Neural progenitor cell (in vitro differentiated cells): ENCODE measurements around the gene HPGDS. TPM values are rescaled to one million over a fixed set of nuclear protein-coding genes. Genes with fewer than 3 reads are reported as not detected.

Source experiments
- DNase-seq: peaks from one replicate; pipeline ENCODE4 v3.0.0-alpha.2; 2016; ENCODE audit warnings: low spot score
- H2AFZ ChIP-seq: fragments of 200-600 bp; sonication (generic); replicated peaks from 2 replicates; pipeline ENCODE4 v1.6.1; 2016; ENCODE audit warnings: antibody characterized with exemption
- H3F3A ChIP-seq: fragments of 200-600 bp; sonication (generic); 2 replicates; pipeline ENCODE4 v1.6.1; 2016; ENCODE audit warnings: antibody characterized with exemption, low read depth
- H3K27ac ChIP-seq: fragments of 200-600 bp; sonication (generic); 2 replicates; pipeline ENCODE4 v1.5.1; 2016; ENCODE audit warnings: mild to moderate bottlenecking
- H3K27me3 ChIP-seq: fragments of 200-600 bp; sonication (generic); 2 replicates; pipeline ENCODE4 v1.6.1; 2016; ENCODE audit warnings: mild to moderate bottlenecking, moderate library complexity
- H3K36me3 ChIP-seq: fragments of 200-600 bp; sonication (generic); 2 replicates; pipeline ENCODE4 v1.5.1; 2016
- H3K4me1 ChIP-seq: fragments of 200-600 bp; sonication (generic); 2 replicates; pipeline ENCODE4 v1.6.1; 2016; ENCODE audit warnings: mixed run types
- H3K4me2 ChIP-seq: fragments of 200-600 bp; sonication (generic); 2 replicates; pipeline ENCODE4 v1.6.1; 2016
- H3K4me3 ChIP-seq: fragments of 200-600 bp; sonication (generic); 2 replicates; pipeline ENCODE4 v1.5.1; 2016
- H3K79me2 ChIP-seq: fragments of 200-600 bp; sonication (generic); 2 replicates; pipeline ENCODE4 v1.6.1; 2016; ENCODE audit warnings: low read depth
- H3K9ac ChIP-seq: fragments of 200-600 bp; sonication (generic); 2 replicates; pipeline ENCODE4 v1.6.1; 2016
- H3K9me3 ChIP-seq: fragments of 200-600 bp; sonication (generic); 2 replicates; pipeline ENCODE4 v1.5.1; 2016; ENCODE audit warnings: low read depth
- H4K20me1 ChIP-seq: fragments of 200-600 bp; sonication (generic); 2 replicates; pipeline ENCODE4 v1.6.1; 2016; ENCODE audit warnings: low read depth
- H3K27ac Mint-ChIP-seq: 3 replicates; pipeline ENCODE4 v1.8.0; 2021; ENCODE audit warnings: mixed read lengths
- H3K27me3 Mint-ChIP-seq: 2 replicates; pipeline ENCODE4 v1.8.0; 2022; ENCODE audit warnings: low read depth, mild to moderate bottlenecking, inconsistent platforms, moderate library complexity, mixed read lengths; ENCODE audit not compliant: insufficient read depth
- H3K36me3 Mint-ChIP-seq: 3 replicates; pipeline ENCODE4 v1.8.0; 2021; ENCODE audit warnings: mixed read lengths
- H3K4me1 Mint-ChIP-seq: 3 replicates; pipeline ENCODE4 v1.8.0; 2021; ENCODE audit warnings: mixed read lengths
- H3K4me3 Mint-ChIP-seq: 3 replicates; pipeline ENCODE4 v1.8.0; 2021; ENCODE audit warnings: mild to moderate bottlenecking, moderate library complexity, mixed read lengths
- H3K9me3 Mint-ChIP-seq: 3 replicates; pipeline ENCODE4 v1.8.0; 2020; ENCODE audit warnings: mixed read lengths
- EZH2 ChIP-seq: fragments of 200-600 bp; sonication (generic); IDR thresholded peaks from 2 replicates; pipeline ENCODE4 v1.6.1; 2017; ENCODE audit warnings: antibody characterized with exemption, mild to moderate bottlenecking, moderate library complexity
- EZH2phosphoT487 ChIP-seq: fragments of 200-600 bp; sonication (generic); IDR thresholded peaks from 2 replicates; pipeline ENCODE4 v1.6.1; 2017; ENCODE audit warnings: antibody characterized with exemption
- total RNA-seq: library from RNA; depleted of rRNA; stranded (reverse); fragments of >200 nt; gene quantifications from 2 replicates; pipeline ENCODE4 v1.2.3, GENCODE V29; 2015; ENCODE audit warnings: low replicate concordance
- TF ChIP-seq, protein P1 (sequence below): fragments of 200-600 bp; sonication (generic); IDR thresholded peaks from 2 replicates; pipeline ENCODE4 v1.5.1; 2017; ENCODE audit warnings: antibody characterized with exemption, mild to moderate bottlenecking

The HPGDS gene
- total RNA-seq, 1 donor from 2014 or later = not detected

DNA sequence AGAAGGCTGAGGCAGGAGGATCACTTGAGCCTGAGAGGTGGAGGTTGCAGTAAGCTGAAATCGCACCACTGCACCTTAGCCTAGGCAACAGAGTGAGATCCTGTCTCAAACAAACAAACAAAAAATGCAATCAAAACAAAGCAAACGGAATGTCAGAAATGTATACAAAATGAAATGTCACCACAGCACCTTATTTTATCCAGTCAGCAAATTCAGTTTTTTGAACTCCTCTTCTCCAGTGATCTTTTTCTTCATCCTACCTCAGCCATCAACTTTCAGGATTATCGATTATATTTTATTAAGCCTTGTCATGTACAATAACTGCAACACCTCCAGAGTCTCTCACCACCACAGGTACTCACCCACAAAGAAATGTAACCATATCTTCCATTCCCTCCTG lies 31.1 kb upstream of the HPGDS start:
- H3K27ac Mint-ChIP-seq = no peak overlapping the region
- TF ChIP-seq EZH2 (no peak), EZH2phosphoT487 (no peak)
- TF ChIP-seq, protein P1, sequence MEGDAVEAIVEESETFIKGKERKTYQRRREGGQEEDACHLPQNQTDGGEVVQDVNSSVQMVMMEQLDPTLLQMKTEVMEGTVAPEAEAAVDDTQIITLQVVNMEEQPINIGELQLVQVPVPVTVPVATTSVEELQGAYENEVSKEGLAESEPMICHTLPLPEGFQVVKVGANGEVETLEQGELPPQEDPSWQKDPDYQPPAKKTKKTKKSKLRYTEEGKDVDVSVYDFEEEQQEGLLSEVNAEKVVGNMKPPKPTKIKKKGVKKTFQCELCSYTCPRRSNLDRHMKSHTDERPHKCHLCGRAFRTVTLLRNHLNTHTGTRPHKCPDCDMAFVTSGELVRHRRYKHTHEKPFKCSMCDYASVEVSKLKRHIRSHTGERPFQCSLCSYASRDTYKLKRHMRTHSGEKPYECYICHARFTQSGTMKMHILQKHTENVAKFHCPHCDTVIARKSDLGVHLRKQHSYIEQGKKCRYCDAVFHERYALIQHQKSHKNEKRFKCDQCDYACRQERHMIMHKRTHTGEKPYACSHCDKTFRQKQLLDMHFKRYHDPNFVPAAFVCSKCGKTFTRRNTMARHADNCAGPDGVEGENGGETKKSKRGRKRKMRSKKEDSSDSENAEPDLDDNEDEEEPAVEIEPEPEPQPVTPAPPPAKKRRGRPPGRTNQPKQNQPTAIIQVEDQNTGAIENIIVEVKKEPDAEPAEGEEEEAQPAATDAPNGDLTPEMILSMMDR = no peak
- H3K4me3 ChIP-seq = no peak overlapping the region
- no peaks in the 10 kb centered on the region for H3K9me3 Mint-ChIP-seq
- H3K4me3 Mint-ChIP-seq = no peak overlapping the region
- H3K27me3 ChIP-seq = no peaks in the 10 kb centered on the region
- H3K4me1 ChIP-seq = no peaks in the 10 kb centered on the region
- no peaks in the 10 kb centered on the region for H3K4me1 Mint-ChIP-seq
- no peak overlapping the region for H3K27ac ChIP-seq
- no peak for DNase-seq
- H3F3A ChIP-seq = no peaks in the 10 kb centered on the region
- no peaks in the 10 kb centered on the region for H3K79me2 ChIP-seq
- no peaks in the 10 kb centered on the region for H3K9me3 ChIP-seq
- no peak overlapping the region for H3K4me2 ChIP-seq
- no peak overlapping the region for H3K9ac ChIP-seq
- no peaks in the 10 kb centered on the region for H3K27me3 Mint-ChIP-seq
- H2AFZ ChIP-seq = no peak overlapping the region
- H3K36me3 ChIP-seq = no peaks in the 10 kb centered on the region
- H3K36me3 Mint-ChIP-seq = no peaks in the 10 kb centered on the region
- H4K20me1 ChIP-seq = no peaks in the 10 kb centered on the region

DNA sequence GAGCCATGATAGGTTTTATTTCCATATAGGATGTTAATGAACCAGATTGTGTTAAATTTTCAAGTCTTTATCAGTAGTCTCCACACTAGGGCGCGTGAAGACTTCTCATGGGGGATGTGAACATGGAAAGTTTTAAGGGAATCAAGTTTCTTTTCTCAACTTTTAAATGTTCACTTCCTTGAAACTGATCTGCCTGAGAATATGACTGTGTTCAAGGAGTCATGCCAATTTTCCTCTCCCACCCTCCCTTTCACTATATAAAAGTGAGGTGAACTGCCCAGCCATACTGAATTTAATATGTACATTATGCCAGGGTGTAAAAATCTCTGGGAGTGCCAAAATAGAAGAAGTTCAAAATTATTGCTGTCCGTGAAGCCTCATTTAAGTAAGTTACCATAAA lies 30.4 kb upstream of the HPGDS start:
- Histone ChIP-seq H3K4me2 (no peak overlapping the region), H3K4me3 (no peak overlapping the region), H3K9me3 (no peaks in the 10 kb centered on the region), H3K9ac (no peak overlapping the region), H3K36me3 (no peaks in the 10 kb centered on the region), H2AFZ (no peak overlapping the region), H3K27me3 (no peaks in the 10 kb centered on the region), H4K20me1 (no peaks in the 10 kb centered on the region), H3F3A (no peaks in the 10 kb centered on the region), H3K4me1 (no peaks in the 10 kb centered on the region), H3K27ac (no peak overlapping the region), H3K79me2 (no peaks in the 10 kb centered on the region)
- H3K4me3 Mint-ChIP-seq = no peak overlapping the region
- H3K9me3 Mint-ChIP-seq = no peaks in the 10 kb centered on the region
- H3K27ac Mint-ChIP-seq = no peak overlapping the region
- DNase-seq = no peak
- no peaks in the 10 kb centered on the region for H3K4me1 Mint-ChIP-seq
- TF ChIP-seq EZH2 (no peak), EZH2phosphoT487 (no peak)
- TF ChIP-seq, protein P1 = no peak
- no peaks in the 10 kb centered on the region for H3K27me3 Mint-ChIP-seq
- no peaks in the 10 kb centered on the region for H3K36me3 Mint-ChIP-seq

DNA sequence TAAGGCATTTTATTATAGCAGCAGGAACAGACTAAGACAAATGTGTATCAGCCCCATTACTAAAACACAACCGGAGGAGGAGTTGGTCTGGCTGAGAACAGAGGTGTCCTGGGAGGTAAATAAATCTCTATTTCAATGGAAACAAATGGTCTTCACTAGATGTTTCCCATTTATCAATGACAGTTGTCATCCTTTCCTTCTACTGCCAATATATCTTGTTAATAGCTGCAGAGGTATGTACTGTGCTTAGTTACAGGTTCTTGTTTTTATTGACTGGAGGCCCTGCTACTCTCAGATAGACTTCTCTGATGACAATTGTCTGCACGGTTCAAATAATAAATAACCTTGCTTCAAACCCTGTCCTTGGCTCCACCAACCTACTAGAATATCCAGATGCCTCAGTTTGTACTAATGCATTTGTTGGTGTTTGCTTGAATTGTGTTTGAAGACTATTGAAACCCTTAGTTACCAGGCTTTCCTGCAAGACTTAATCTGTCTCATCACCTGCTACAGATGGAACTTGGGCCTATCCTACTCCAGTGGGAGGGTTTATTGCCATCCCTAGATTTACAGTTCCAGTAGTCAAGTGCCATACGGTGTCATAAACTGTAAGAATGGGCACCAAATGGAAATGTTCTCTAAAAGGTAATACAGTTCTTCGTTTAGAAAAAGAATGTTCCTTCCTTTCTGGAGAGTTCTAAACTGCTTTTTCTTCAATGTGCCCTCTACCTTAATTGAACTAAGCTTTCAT lies 29.8 kb upstream of the HPGDS start:
- H3K4me3 ChIP-seq = no peak overlapping the region
- no peaks in the 10 kb centered on the region for H4K20me1 ChIP-seq
- no peaks in the 10 kb centered on the region for H3K27me3 ChIP-seq
- no peaks in the 10 kb centered on the region for H3K9me3 ChIP-seq
- Mint-ChIP-seq H3K27me3 (no peaks in the 10 kb centered on the region), H3K4me3 (no peak overlapping the region), H3K9me3 (no peaks in the 10 kb centered on the region), H3K36me3 (no peaks in the 10 kb centered on the region), H3K27ac (no peak overlapping the region), H3K4me1 (no peaks in the 10 kb centered on the region)
- no peaks in the 10 kb centered on the region for H3F3A ChIP-seq
- H2AFZ ChIP-seq = no peak overlapping the region
- DNase-seq = no peak
- no peak overlapping the region for H3K27ac ChIP-seq
- H3K36me3 ChIP-seq = no peaks in the 10 kb centered on the region
- H3K9ac ChIP-seq = no peak overlapping the region
- TF ChIP-seq EZH2phosphoT487 (no peak), EZH2 (no peak)
- TF ChIP-seq, protein P1 = no peak
- H3K4me2 ChIP-seq = no peak overlapping the region
- H3K79me2 ChIP-seq = no peaks in the 10 kb centered on the region
- H3K4me1 ChIP-seq = no peaks in the 10 kb centered on the region
